IPS DF 4.7 (cell line): Measurements from ENCODE around the gene NSMCE3.

Experiments
- DNase-seq: peaks from one replicate; pipeline ENCODE4 v3.0.0-alpha.2; 2013; ENCODE audit warnings: low spot score; ENCODE audit errors: extremely low read depth

The NSMCE3 gene

DNA sequence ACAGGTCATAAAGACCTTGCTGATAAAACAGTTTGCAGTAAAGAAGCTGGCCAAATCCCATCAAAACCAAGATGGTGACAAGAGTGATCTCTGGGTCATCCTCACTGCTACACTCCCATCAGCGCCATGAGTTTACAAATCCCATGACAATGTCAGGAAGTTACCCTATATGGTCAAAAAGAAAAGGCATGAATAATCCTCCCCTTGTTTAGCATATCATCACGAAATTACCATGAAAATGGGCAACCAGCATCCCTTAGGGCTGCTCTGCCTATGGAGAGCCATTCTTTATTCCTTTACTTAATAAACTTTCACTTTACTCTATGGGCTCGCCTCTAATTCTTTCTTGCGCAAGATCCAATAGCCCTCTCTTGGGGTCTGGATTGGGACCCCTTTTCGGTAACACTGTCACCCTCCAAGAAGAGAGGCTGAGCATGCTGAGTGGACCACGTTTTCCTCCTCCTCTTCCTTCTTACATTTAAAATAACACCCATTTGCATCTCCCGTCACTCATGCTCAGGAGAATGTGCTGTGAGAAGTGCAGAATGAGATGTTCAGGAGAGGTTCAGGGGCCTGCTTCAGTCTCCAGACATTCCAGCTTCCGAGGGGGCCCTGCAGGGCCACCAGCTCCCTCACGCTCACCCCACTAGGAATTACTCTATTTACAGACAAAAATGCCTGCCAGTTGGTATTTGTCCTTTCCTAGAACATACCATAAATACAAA is 47.3 kb downstream of the NSMCE3 start:
- DNase-seq, result no peak

- no peak for DNase-seq
Measured at GRCh38 chr15:29220852-29221251, 48.8 kb downstream of the NSMCE3 start.

GRCh38 chr15:29216955-29217354 is 52.7 kb downstream of the NSMCE3 start:
- no peak for DNase-seq
